ENCODE measurements around the gene KCP.

Gene KCP

DNA sequence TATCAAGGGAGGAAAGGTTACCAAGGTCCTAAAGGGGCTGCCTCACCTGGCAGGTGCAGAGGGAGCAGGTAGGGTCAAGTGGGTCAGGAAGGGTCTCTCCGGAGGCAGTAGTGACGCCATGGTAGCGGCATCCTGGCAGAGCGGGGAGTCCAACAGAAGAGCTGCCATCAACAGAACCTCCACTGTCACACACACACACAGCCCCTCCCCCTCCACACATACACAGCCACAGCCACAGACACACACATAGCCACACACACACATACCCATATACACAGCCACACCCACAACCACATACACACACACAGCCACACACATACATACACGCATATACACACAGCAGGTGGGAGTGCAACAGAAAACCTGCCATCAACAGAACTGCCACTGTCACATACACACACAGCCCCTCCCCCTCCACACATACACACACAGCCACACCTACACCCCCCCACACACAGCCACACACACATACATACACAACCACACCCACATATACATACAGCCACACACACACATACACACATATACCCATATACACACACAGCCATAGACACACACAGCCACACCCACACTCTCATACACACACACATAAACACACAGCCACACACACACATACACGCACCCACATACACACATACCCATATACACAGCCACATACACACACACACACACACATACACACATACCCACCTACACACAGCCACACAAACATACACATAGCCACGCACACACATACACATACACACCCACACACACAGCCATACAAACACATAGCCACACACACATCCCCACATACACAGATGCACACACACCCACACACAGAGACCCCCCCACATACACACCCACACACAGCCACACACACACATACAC is 23.1 kb downstream of the KCP start:
- DNase-seq (ENCODE audit: low read depth): no peak

DNA sequence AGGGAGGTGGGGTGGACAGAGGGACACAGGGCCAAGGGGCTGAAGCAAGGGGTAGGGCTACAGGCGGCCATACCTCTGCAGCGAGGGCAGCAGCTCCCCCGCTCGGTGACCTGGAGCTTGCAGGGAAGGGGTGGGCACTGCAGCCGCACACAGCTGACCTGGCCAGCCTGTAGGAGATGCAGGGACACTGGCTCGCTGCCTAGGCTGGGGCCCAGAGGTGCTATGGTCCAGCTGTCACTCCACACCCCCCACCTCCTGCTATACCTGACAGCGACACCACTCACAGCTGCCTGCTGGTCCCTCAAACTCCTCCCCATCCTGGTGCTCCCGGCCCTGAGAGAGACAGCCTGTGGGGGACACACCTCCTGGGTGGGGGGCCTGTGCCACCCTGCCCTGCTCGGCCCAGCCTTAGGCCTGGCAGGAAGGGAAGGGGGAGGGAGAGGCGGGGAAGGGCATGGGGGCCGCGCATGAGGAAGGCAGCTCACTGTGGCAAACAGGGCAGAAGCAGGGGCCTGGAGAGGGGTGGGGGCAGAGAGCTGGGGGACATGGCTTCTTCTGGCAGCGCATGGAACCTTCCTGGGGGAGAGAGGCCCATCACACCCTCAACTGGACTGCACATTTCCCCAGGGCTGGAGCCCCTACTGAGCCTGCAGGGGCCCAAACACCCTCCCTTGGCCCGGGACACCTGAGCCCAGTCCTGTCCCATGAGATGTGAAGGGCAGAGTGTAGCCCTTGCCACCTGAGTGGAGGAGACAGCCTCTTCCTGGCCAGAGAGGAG is 23.9 kb downstream of the KCP start:
- DNase-seq (ENCODE audit: low read depth): no peak

DNA sequence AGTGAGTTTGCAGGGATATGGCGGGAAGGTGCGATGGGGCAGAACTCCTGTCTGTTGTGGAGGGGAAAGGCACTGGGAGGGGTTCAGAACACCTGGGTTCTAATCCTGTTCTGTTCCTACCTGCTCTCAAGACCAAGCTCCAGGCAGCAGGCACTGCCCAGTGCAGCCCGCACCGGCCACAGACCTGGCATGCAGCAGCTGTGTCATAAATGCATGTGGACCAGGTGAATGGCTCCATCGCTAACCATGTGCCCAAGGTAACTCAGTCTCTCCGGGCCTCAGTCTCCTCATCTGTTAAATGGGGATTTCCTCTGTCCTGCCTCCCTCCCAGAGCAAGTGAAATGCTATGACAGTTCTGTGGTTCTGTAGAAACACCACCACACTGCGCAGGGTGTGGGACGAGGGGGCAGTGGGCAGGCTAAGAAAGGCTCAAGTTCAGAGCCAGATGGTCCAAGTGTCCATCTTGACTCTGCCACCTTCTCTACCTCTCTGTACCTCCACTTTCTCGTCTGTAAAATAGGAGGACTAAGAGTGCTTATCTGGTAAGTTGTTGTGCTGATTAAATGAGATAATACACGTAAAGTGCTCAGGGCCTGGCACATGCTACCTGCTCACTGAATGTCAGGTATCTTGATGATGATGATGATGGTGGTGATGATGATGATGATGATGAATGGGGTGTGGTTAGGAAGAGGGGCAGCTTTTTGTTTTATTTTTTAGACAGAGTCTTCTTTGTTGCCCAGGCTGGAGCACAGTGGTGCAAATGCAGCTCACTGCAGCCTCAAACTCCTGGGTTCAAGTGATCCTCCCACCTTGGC is 24.9 kb downstream of the KCP start:
- no peak for DNase-seq (ENCODE audit: low read depth)

DNA sequence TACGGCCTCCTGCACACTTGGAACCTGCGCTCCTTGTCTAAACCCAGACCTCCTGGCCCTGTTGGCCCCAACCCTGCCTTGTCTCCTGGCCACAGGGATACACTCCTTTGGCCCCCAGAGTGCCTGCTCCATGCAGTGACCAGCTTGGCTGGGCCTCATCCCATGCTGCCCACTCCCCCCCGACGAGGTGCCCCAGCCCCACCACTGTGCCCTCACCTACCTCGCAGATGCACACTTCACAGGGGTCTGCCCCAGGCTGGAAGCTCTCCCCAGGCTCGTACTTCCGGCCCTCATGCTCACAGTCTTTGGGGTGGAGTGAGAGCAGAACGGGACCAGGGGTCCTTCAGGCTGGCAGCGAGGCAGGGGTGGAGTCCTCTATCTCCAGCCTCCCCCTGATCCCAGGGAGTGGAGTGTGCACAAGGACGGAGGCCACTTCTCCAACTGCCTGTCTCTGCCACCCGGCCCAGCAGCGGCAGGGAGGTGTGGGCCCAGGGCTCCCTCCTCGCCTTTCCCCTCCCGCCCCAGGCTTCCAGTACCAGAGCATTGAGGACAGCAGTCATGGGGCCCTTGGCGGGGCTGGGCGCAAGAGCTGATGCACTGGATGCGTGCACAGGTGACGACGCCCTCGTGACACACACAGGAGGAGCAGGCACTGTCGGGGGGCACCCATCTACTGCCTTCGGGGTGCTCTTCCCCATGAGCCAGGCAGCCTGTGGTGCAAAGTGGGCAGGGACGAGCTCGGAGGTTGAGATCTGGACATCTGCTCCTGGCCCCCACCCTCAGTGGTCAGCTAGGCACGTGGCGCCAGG is 25.7 kb downstream of the KCP start:
- no peak for DNase-seq (ENCODE audit: low read depth)

DNA sequence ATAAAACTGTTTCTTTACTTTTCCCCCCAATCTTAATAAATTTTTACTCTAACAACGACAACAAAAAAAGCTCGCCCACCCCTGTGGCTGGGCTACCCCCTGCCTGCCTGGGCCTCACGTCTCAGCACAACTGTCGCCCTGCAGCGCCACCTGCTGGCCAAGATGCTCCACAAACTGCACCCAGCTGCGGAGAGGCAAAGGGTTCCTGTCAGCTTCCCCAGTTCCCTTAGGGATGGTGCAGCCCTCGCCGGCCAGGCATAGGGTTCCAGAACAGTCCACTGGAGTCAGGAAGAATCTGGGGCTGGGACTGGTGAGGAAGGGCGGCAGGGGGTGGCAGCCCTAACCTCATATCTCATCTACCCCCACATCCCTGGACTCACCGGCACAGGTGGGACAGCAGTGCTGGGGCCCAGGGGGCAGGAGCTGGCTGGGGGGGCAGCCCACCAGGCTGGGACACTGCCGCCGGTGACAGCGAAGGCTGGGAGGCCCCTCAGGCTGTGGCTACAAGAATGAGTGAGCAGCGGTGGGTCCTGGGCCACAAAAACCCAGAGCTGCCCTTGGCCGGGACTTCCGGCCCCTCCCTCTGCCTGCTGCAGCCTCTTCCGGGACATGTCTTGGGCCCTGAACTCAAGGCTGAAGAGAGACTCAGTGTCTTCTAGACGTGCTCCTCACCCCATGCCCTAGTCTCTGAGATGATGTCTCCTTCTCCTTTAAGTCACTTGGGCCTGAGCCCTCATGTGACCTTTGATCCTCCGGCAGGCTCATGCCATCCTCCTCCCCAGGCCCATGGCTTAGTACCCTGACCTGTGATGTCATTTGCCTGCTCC is 26.7 kb downstream of the KCP start:
- DNase-seq (ENCODE audit: low read depth): peak; percentile 82

DNA sequence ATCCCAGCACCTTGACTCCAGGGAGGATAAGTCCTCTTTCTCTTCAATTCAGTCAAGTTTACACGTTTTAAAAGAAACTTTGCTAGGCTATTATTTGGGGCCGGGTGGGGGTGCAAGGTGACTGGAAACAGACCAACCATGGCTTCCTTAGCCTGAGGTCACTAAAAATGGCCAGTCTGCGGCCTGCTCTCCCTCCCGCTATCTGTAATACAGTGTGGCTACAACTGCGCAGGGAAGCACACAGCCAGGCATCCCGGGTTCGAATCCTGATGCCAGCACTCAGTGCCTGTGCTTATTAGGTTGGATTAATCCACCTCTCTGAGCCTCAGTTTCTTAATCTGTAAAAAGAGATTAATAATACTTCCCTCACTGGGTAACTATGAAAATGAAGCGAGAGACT is 28.4 kb downstream of the KCP start:
- no peak for DNase-seq (ENCODE audit: low read depth)

DNA sequence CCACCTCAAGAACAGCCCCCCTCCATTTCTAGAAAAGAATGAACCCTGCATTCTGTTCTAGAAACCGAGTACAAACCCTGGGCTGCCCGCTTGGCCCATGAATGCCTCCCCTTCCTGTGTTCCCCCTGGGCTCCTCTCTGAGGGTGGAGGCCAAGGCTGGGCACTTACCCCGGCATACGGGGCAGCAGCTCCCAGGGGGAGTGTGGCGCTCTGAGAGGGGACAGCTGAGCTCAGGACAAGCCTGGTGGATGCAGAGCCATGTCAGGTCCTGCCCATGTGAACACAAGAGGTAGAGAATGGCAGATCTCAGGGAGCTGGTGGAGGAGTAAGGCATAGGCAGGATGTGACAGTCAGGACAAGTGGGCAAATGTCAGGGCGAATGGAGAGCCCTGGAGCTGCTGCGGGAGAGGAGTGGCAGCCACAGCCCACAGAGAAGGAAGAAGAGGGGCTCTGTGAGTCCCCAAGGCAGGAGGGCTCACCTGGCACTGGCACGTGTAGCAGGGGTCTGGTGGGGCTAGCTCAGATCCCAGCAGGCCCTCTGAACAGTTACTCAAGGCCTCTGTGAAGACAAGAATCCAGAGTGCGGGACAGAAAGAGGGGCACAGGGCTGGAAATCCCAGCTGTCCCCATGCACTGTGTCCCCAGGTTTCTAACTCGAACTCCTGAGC is 28.9 kb downstream of the KCP start:
- no peak for DNase-seq (ENCODE audit: low read depth)

DNA sequence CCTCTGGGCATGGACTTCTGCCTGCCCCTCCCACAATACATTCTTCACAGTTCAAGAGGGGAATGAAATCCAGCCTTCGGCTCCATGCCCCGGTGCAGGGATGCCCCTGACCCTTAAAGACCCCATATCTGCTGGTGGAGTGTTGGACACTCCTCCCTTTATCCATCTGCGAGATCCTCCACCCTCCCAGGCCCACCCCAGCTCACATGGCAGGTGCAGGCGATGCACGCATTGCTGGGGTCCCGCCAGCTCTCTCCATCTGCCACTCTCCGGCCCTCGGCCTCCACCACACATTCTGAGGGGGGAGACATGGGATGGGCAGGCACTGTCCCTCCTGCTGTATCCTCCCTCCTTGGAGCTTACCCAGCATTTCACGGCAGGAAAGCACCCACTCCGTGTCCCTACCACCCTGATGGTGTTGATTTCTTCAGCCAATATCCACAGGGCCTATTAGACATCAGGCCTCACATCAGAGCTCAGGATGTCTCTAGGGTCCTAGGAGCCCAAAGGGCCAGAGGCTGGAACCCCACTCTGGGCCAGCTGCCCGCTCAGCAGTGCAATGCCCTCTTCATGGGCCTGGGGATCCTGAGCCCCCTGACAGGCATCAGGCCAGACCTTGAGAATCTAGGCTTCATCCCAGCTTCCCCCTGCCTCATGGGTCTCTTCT is 29.6 kb downstream of the KCP start:
- no peak for DNase-seq (ENCODE audit: low read depth)

DNA sequence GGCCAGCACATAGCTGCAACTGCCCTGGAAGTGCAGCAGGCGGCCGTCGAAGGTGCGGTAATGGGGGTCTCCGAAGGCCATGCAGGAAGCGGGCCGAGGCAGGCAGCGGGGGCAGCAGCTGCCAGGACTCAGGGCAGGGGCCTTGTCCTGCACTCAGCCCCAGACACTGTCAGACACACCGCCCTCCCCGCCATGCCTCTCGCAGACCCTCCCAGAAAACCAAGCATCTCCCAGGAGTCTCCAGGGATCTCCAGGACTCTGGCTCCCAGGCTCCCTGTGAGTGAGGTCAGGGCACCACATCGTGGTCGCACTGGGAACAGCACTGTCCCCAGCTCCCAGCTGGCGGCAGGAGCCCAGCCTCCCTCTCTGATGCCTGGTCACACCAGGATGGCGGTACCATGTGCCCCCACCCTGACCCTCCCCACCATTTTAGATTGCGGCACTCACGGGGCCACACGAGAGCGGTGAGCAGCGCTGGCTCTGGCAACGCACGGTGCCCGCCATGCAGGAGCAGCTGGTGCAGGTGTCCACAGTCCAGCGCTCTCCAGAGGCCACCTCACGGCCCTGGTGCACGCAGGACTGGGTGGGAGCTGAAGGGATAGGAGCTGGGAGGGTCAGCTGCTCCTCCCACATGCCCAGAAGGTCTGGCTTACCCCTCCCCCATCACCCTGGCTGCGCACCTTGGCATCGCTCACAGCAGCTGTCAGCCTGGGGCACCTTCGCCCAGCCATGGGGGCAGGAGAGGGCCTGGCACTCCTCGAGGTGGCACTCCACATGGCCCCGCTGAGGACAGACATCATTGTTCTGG is 30.4 kb downstream of the KCP start:
- no peak for DNase-seq (ENCODE audit: low read depth)

DNA sequence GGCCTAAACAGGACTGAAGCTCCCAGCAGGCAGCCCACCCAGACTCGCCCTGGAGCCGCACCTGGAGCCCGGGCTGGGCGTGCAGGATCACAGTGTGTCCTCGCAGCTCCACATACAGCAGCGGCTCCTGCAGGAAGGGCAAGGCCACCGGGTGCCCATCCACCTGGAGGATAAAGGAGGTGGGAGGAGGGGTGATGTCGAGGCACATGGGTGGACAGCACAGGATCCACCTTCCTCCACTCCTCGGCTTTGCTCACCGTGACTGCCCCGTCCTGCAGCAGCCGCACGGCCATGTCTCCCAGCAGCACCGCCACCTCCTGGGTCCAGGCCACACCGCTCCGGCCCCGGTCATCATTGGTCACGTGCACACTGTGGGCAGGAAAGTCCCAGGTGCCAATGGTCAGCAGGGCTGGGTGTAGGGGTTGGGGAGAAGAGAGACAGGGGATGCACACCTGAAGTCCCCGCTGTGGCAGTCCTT is 31.0 kb downstream of the KCP start:
- DNase-seq (ENCODE audit: low read depth): no peak

DNA sequence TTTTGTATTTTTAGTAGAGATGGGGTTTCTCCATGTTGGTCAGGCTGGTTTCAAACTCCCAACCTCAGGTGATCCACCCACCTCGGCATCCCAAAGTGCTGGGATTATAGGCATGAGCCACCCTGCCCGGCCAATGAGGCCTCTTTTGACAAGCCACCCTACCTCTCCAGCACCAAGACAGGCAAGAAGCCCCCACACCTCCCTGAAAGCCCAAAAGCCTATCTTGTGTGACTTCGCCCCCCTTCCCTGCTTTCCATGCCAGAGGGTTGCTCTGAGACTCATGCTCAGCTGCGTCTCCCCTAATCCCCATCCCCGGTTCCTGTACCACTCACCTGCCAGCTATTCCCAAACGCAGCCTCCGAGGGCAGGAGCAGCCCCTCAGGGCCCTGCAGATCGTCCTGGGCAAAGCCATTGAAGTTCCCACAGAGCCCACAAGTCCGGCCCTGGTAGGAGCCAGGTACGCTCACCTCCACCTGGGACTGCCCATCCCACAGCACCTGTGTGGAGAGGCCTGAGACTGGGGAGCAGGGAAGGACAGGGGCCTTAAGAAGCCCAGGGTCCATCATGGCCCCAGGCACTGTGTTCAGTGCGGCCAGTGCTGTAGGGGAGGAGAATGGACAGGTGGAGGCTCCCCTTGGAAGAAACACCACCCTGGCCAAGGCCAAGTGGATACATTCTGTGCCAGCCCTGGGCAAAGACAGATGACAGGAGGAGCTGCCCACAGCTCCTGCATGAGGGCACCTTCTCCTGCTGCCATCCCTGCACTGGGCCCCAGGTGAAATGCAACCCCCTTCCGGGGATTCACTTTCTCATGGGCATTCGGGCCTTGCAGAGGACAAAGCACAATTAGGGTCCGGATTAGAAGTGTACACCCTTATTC is 32.0 kb downstream of the KCP start:
- DNase-seq (ENCODE audit: low read depth): no peak

DNA sequence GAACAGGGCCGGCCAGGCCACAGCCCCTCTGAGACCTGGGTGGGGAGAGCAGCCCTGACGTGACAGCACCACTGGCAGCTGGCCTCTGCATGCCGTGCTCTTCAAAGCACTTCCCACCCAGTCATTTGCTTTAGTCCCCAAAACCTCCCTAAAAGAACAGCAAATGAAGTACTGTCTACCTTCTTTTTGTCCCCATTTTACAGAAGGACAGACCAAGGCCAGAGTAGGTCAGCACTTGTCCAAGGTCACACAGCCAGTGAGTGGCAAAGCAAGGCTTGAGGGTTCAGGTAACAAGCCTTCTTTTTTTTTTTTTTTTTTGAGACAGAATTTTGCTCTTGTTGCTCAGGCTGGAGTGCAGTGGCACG is 32.8 kb downstream of the KCP start:
- DNase-seq (ENCODE audit: low read depth): no peak

DNA sequence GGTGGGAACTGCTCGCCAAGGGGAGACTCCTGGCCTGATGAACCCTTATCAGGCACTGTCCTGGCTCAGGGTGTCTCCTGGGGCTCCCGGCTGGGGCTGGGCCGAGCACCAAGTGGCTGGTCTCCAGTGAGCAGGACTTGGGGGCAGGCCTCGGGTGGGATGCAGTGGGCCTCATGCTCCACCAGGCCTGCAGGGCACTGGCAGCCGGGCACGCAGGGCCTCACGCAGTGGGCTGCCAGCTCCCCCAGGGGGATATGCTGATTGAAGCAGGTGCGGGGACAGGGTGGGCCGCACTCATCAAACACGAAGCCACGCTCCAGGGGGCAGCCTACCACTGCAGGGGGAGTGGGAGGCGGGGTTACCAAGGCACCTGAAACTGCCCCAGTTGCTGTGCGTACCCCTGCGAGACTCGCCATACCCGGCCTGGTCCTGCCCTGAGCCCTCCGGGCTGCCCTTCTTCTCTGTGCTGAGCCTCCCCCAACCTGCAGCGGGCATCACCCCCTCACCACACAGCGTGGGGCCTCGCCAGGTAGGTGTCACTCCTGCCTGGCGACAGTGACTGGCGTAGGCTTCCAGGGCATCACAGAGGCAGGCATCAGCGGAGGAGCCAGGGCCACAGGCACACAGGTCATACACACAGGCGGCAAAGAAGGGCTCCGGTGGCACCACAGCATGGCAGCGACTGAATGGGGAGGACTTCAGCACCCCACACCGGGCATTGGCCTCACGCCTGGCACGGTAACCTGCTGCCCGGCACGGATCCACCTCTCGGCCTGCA is 33.3 kb downstream of the KCP start:
- no peak for DNase-seq (ENCODE audit: low read depth)

DNA sequence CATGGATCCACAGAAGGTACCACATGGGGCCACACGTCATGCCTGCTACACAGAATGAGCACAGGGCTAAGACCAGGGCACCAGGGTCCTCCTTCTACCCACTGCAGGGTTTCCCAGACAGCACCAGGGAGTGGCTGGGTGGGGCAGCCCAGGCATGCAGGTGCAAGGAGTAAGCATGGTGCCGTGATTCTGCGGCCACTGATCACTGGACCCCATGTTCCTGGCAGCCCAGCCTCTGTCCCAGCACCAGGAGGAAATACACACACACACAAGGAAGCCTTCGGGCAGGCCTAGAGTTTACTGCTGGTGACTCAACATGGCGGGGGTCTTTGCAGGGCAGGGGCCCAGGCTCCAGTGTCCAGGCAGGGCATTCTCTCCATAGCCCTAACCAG is 33.9 kb downstream of the KCP start:
- no peak for DNase-seq (ENCODE audit: low read depth)

DNA sequence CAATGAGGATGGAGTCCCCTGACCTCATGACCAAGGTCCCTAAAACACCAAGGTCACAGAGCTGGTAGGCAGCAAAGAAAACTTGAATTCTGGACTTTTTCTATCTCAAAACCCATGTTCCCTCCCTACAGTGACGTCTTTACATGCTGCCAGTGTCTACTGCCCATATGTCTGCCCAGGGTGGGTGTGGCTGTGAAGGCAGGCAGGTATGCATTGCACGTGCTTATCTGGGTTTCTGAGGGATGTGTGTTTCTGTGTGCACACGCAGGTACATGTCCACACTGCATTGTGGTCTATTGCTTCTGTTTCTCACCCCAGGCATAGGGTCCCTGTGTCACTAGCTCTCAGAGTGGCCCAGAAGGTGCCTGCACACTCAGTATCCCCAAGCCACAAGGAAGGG is 34.4 kb downstream of the KCP start:
- DNase-seq (ENCODE audit: low read depth): no peak

DNA sequence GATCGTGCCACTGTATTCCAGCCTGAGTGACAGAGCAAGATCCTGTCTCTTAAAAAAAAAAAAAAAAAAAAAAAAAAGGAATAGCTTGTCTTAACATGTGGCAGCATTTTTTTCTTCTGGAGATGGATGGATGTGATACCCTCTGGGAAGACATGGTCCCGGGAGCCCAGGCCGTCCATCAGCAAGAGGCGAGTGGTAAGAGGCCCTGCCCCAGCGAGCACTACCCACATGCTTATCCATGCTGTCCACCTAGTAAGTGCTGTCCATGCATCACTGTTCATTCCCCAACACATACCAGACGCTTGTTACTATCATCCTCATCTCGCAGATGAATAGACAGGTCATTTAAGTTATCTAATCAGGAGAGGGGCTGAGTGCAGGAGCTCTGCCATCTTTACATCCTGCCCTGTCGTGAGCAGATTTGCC is 35.0 kb downstream of the KCP start:
- DNase-seq (ENCODE audit: low read depth): no peak

Measured in stimulated activated CD8-positive, alpha-beta memory T cell treated with anti-CD3 and anti-CD28 coated beads, Interleukin-7, amount 100 ng/mL, for 24 hours (primary cell).